CD4-positive, alpha-beta T cell treated with Interleukin-21 for 1 hour (primary cell): Measurements from ENCODE around the gene PXDN.

ENCODE experiments used
- DNase-seq: peaks from one replicate; pipeline ENCODE4 v3.0.0-alpha.2; 2020

PXDN gene

GRCh38 chr2:1659951-1660565 lies 84.3 kb downstream of the PXDN start:
- no peak for DNase-seq

DNA sequence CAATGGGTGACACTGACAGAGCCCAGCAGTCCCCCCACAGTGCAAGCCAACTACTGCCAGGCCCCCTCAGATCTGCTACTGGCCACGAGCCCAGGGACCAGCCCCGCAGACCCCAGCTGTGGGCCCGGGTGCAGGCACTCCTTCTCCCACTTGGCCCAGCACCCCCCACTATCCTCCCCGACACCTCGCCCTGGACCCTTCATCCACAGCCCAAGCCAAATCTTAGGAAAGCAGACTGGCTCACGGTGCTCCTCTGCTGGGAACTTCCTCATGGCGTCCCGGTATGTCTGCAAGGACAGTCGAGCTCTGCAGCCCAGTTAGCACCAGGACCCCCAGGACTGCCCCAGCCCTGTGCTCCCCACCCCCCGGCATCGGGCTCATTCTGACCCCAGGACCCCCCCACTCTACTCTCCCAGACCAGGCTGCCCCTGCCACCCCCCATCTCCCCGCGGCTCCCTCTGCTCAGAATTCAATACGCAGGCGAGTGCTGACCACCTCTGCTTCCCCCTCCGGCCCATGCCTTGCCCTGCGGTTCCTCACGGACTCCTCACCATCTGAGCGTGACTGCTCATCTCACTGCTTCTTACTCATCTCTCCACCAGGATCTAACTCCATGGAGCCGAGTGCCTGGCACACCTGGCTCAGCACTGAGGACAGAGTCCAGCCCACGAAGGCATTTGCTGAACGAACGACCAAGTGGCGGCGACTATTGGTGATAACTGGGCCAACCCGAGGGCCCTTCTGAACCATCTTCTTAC lies 85.7 kb downstream of the PXDN start:
- DNase-seq, result no peak

DNA sequence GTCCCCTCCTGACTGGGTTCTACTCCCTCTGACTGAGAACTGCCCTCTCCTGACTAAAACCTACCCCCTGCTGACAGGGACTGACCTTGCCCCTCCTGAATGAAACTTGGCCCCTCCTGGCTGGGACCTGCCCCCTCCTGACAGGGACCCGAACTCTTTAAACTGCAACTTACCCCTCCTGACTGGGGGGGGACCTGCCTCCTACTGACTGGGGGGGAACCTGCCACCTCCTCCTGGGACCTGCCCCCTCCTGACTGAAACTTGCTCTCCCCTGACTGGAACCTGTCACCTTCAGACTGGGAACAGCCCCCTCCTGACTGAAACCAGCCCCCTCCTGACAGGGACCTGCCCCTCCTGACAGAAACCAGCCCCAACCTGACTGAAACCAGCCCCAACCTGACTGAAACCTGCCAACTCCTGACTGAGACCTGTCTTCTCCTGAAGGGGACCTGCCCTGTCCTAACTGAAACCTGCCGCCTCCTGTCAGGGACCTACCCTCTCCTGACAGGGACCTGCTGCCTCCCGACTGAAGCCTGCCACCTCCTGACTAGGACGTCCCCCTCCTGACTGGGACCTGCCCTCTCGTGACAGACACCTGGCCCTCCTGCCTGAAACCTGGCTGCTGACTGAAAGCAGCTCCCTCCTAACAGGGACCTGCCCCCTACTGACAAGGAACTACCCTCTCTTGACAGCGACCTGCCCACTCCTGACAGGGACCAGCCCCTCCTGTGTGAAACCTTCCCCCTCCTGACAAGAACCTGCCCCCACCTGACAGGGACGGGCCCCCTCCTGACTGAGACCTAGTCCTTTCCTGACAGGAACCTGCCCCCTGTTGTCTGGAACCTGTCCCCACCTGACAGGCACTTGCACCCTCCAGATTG lies 87.1 kb downstream of the PXDN start:
- no peak for DNase-seq

DNA sequence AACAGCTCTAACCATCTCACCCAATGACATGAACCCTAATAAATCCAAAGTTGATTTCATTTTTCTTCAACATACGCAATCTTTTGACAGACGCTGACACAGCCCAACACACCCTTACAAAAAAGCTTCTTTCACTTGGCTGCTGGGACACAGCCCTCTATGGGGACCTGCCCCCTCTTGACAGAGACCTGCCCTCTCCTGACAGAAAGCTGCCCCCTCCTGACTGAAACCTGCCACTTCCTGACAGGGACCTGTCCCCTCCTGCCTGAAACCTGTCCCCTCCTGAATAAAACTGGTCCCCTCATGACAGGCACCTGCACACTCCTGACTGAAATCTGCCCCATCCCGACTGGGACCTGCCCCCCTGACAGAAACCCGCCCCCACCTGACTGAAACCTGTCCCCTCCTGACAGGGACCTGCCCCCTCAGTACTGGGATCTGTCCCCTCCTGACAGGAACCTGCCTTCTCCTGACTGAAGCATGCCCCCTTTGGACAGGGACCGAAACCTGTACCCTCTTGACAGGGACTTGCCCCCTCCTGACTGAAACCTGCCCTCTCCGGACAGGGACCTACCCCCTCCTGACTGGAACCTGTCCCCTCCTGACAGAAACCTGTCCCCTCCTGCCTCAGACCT lies 87.9 kb downstream of the PXDN start:
- DNase-seq, result no peak

DNA sequence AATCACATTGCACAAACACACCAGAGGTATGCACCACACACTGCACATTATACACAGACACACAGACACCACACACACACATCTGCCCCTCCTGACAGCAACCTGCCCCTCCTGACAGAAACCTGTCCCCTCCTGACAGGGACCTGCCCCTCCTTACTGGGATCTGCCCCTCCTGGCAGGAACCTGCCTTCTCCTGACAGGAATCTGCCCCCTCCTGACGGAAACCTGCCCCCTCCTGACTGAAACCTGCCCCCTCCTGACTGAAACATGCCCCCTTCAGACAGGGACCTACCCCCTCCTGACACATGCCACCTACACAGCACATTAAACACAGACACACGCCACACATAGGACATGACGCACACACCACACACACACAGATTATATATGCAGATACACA lies 88.9 kb downstream of the PXDN start:
- DNase-seq, result no peak

- DNase-seq, result no peak
Observed at GRCh38 chr2:1654696-1655374, 89.5 kb downstream of the PXDN start.

DNA sequence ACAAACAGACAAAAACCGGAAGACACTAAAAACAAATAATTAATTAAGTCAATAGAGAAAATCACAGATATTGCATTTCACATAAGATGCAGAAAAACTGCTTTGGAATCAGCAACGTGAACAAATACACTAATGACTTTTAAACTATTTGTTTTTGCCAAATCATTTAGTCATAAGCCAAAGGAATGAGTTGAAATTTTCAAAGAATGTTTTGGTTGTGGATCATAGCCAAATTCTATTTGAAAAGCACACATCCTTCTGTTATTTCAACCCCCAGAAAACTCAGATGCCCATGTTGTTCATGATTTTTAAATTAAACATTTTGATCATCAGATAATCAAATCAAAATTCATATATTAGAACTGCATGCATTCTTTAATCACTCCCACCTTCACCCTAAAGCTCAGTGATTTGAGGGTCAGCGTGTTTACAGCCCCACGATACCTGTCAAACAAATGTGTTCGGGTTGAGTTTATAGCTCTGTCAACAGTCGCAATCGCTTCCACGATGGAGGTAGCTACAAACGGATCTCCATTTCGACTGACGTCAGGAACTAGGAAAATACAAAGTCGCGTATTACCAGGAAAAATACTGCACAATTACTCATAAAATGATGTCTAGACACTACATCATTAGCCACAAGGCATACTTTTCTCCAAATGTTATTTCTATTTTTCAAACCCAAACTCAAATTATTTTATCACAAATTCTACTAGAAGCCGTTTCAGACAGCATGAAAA lies 90.2 kb downstream of the PXDN start:
- DNase-seq, result no peak

- no peak for DNase-seq
Observed at GRCh38 chr2:1652034-1652790, 92.1 kb downstream of the PXDN start.

- no peak for DNase-seq
Observed at GRCh38 chr2:1651121-1652033, 92.9 kb downstream of the PXDN start.

DNA sequence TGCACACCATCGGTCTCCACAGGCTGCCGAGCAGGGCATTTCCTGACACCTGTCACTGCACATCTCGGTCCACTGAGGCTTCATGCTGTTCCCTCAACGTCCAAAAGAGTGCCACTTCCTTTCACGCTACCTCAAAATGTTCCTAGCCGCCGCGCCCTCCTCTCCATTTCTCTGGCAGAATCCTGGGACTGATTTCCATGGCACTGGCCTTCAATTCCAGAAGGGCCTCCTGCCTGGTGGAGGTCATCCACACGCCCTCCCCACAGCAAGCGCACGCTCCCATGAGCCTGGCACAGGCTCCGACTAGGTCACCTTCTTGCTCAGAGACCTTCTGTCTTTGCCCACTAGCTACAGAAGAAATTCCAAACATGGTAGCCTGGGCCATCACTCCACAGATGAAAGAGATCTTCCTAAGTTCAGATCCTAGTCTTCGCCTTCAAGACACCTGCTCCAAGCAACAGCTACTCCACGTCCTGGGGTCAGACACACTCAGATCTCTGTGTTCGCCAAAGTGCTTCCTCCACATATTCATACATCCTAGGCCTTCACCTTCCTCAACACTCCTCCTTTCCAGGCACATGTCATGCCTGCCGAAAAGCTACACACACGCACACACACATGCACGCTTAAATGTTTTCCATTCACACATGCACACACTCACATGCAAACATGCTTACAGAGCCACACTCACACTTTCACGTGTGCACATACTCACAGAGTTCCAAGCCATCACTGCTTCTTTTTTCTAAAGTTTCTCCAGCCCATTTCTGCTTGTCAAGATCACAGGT lies 94.0 kb downstream of the PXDN start:
- DNase-seq, result no peak

DNA sequence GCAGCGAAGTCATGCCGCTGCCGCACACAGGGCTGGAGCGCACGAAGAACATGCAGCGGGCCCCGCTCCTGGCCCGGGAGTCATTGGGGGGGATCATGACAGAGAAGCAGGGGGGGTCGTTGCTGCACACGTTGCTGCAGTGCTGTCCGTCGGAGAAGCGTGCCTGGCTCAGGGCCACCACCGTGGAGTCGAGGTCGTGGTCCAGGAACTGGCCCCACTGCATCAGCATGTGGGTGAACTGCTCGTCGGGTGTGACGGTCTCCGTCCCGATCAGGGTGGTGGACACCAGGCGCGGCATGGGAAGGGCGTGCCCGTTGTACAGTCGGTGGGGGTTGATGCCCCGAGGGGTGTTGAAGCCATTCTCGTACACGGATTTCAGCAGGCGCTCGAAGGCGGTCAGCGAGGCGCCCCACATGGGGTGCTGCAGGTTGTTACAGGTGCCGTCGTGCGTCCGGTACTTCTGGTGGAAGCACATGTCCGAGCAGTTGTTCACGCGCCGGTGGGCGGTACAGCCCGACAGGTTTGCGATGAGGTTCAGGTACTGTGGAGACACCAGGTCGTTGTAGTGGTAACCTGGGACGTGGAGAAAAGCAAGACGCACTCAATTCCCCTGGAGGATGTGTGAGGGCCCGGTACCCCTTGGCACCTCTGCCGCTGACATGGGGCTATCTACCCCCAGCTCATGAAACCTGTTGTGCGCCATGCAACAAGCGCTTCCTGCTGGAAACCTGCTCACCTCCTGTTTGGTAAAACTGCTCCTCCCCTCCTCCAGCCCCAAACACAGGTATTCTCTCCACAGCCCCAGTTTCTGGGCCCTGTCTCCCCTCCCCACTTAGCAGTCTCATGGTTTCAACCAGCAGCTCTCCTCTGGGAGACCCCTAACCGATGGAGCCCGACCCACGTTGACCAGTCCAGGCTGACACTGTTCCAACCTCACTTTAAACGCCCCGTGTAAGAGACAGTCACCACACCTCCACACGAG lies 94.9 kb downstream of the PXDN start:
- no peak for DNase-seq

GRCh38 chr2:1648241-1649102 lies 95.8 kb downstream of the PXDN start:
- no peak for DNase-seq

GRCh38 chr2:1647417-1648240 lies 96.7 kb downstream of the PXDN start:
- DNase-seq, result no peak

DNA sequence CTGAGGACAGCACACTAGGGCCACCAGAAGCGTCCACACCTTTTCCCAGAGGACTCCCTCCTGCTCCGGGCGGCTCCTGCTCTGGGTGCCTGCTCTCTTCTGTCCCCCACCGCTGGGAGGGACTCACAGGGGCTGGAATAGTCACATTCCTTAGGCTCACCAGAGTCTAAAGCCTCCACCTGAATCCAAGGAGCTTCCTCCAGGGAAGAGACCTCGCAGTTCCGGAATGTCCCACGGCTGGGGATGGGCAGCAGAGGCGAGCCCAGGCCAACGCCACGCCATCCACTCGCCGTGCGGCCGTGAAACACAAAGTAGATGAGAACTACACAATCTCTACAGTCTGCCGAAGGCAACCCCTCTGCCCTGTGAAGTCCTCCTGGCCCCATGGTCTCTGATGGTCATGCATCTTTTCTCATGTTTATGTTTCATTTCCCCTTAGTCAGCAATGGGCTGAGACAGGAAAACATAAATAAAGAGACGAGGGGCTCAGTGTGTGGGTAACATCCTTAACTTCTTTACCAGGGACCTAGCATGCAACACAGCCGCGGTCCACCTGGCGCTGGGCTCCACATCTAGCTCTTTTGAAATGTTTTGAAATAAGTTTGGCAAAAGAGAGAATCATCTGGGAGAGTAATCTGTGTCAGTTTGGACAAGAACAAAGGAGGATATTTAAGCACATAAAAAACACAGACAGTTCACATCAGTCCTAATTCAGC lies 98.4 kb downstream of the PXDN start:
- DNase-seq, result no peak

- no peak for DNase-seq
Observed at GRCh38 chr2:1644427-1644826, 99.9 kb downstream of the PXDN start.
